ENCODE data around the gene CENPB.
A peak's percentile ranks its signal among the peaks of the same experiment; 100 is the strongest.

The CENPB gene

GRCh38 chr20:3801299-3801698 lies 14.8 kb upstream of the CENPB start:
- H2AFZ ChIP-seq (ENCODE audit: low read depth, low read length), result no peak overlapping the region
- peak overlapping the region; percentile 25 for H3K9ac ChIP-seq (ENCODE audit: low read length)
- H3K18ac ChIP-seq (ENCODE audit: low read depth in 1 of 2, low read length in 2 of 2), result no peak overlapping the region
- no peak overlapping the region for H3K27ac ChIP-seq (ENCODE audit: low read length, poor library complexity, severe bottlenecking)
- no peaks in the 10 kb centered on the region for H3K27me3 ChIP-seq (ENCODE audit: control insufficient read depth in 1 of 2, insufficient read depth in 1 of 2, low read length in 2 of 2)
- no peak overlapping the region for H4K91ac ChIP-seq (ENCODE audit: low read length)
- H4K8ac ChIP-seq (ENCODE audit: low read length), result no peak overlapping the region
- H2BK15ac ChIP-seq (ENCODE audit: low read depth, poor library complexity, severe bottlenecking), result no peak overlapping the region
- peaks cover 41% of the 10 kb centered on the region for H3K4me1 ChIP-seq (ENCODE audit: control insufficient read depth, insufficient read depth, low read depth, low read length)
- no peak overlapping the region for H3K4me2 ChIP-seq (ENCODE audit: low read length, poor library complexity, severe bottlenecking)
- peaks cover 30% of the 10 kb centered on the region for H3K79me1 ChIP-seq (replicated peaks; ENCODE audit: low read length, poor library complexity, severe bottlenecking)
- H3K36me3 ChIP-seq (ENCODE audit: control insufficient read depth in 1 of 2, insufficient read depth in 2 of 2, low read depth in 1 of 2, low read length in 2 of 2), result peaks cover 69 to 89% of the 10 kb centered on the region in 2 experiments
- no peak overlapping the region for H2BK120ac ChIP-seq (ENCODE audit: low read depth, low read length)
- H3K9me3 ChIP-seq (ENCODE audit: control insufficient read depth, low read length), result no peaks in the 10 kb centered on the region
- no peak overlapping the region for H3K14ac ChIP-seq (ENCODE audit: low read length in 2 of 2)
- no peak overlapping the region for H2BK5ac ChIP-seq (ENCODE audit: low read depth, low read length, poor library complexity, severe bottlenecking)
- DNase-seq, result no peak
- H3K23ac ChIP-seq (ENCODE audit: low read length in 2 of 2), result no peak overlapping the region
- WGBS, result 97% methylated on average over 3 of the region's 4 CpGs
- H2BK12ac ChIP-seq (ENCODE audit: low read length in 2 of 2), result no peak overlapping the region
- H3K4ac ChIP-seq (ENCODE audit: low read depth in 1 of 2, low read length in 2 of 2), result no peak overlapping the region
- no peak overlapping the region for H2AK5ac ChIP-seq (ENCODE audit: low read length, severe bottlenecking)
- H3K4me3 ChIP-seq (ENCODE audit: insufficient read depth in 1 of 2, low read depth in 1 of 2, low read length in 2 of 2), result no peak overlapping the region

- DNase-seq, result no peak
- Histone ChIP-seq H2BK15ac (ENCODE audit: low read depth, poor library complexity, severe bottlenecking) (no peak overlapping the region), H2BK5ac (ENCODE audit: low read depth, low read length, poor library complexity, severe bottlenecking) (no peak overlapping the region), H3K23ac (ENCODE audit: low read length in 2 of 2) (no peak overlapping the region), H3K9me3 (ENCODE audit: control insufficient read depth, low read length) (no peaks in the 10 kb centered on the region), H2BK12ac (ENCODE audit: low read length in 2 of 2) (peak overlapping the region in 1 of 2 experiments; percentile 12), H3K4me2 (ENCODE audit: low read length, poor library complexity, severe bottlenecking) (no peak overlapping the region), H3K4me3 (ENCODE audit: insufficient read depth in 1 of 2, low read depth in 1 of 2, low read length in 2 of 2) (no peak overlapping the region), H3K4me1 (ENCODE audit: control insufficient read depth, insufficient read depth, low read depth, low read length) (peaks cover 37% of the 10 kb centered on the region), H3K14ac (ENCODE audit: low read length in 2 of 2) (no peak overlapping the region), H3K27ac (ENCODE audit: low read length, poor library complexity, severe bottlenecking) (no peak overlapping the region), H3K36me3 (ENCODE audit: control insufficient read depth in 1 of 2, insufficient read depth in 2 of 2, low read depth in 1 of 2, low read length in 2 of 2) (peaks cover 69 to 85% of the 10 kb centered on the region in 2 experiments), H3K18ac (ENCODE audit: low read depth in 1 of 2, low read length in 2 of 2) (no peak overlapping the region), H2BK120ac (ENCODE audit: low read depth, low read length) (no peak overlapping the region), H2AFZ (ENCODE audit: low read depth, low read length) (no peak overlapping the region), H3K4ac (ENCODE audit: low read depth in 1 of 2, low read length in 2 of 2) (no peak overlapping the region), H3K27me3 (ENCODE audit: control insufficient read depth in 1 of 2, insufficient read depth in 1 of 2, low read length in 2 of 2) (no peaks in the 10 kb centered on the region), H2AK5ac (ENCODE audit: low read length, severe bottlenecking) (no peak overlapping the region), H3K79me1 (replicated peaks; ENCODE audit: low read length, poor library complexity, severe bottlenecking) (peaks cover 30% of the 10 kb centered on the region), H3K9ac (ENCODE audit: low read length) (peak overlapping the region; percentile 25), H4K8ac (ENCODE audit: low read length) (peak overlapping the region; percentile 5), H4K91ac (ENCODE audit: low read length) (peak overlapping the region; percentile 3)
- WGBS, result over 99% methylated on average over 8 of the region's 8 CpGs
Observed at GRCh38 chr20:3800878-3801260, 14.3 kb upstream of the CENPB start.

GRCh38 chr20:3800256-3800877 lies 13.8 kb upstream of the CENPB start:
- H2BK120ac ChIP-seq (ENCODE audit: low read depth, low read length), result no peak overlapping the region
- peak overlapping the region; percentile 10 for H2AK5ac ChIP-seq (ENCODE audit: low read length, severe bottlenecking)
- WGBS, result 95% methylated on average over 18 of the region's 18 CpGs
- H2AFZ ChIP-seq (ENCODE audit: low read depth, low read length), result no peak overlapping the region
- H4K8ac ChIP-seq (ENCODE audit: low read length), result peak overlapping the region; percentile 66
- H2BK12ac ChIP-seq (ENCODE audit: low read length in 2 of 2), result no peak overlapping the region
- H3K27me3 ChIP-seq (ENCODE audit: control insufficient read depth in 1 of 2, insufficient read depth in 1 of 2, low read length in 2 of 2), result no peaks in the 10 kb centered on the region
- peak overlapping the region in 1 of 2 experiments; percentile 28 for H3K18ac ChIP-seq (ENCODE audit: low read depth in 1 of 2, low read length in 2 of 2)
- peak overlapping the region; percentile 3 for H4K91ac ChIP-seq (ENCODE audit: low read length)
- no peak overlapping the region for H3K27ac ChIP-seq (ENCODE audit: low read length, poor library complexity, severe bottlenecking)
- H3K9ac ChIP-seq (ENCODE audit: low read length), result no peak overlapping the region
- H3K9me3 ChIP-seq (ENCODE audit: control insufficient read depth, low read length), result no peaks in the 10 kb centered on the region
- H3K79me1 ChIP-seq (replicated peaks; ENCODE audit: low read length, poor library complexity, severe bottlenecking), result peaks cover 30% of the 10 kb centered on the region
- no peak overlapping the region for H3K4me3 ChIP-seq (ENCODE audit: insufficient read depth in 1 of 2, low read depth in 1 of 2, low read length in 2 of 2)
- peaks cover 37% of the 10 kb centered on the region for H3K4me1 ChIP-seq (ENCODE audit: control insufficient read depth, insufficient read depth, low read depth, low read length)
- H3K4ac ChIP-seq (ENCODE audit: low read depth in 1 of 2, low read length in 2 of 2), result peak overlapping the region in 1 of 2 experiments; percentile 29
- H2BK5ac ChIP-seq (ENCODE audit: low read depth, low read length, poor library complexity, severe bottlenecking), result no peak overlapping the region
- peaks cover 65 to 80% of the 10 kb centered on the region in 2 experiments for H3K36me3 ChIP-seq (ENCODE audit: control insufficient read depth in 1 of 2, insufficient read depth in 2 of 2, low read depth in 1 of 2, low read length in 2 of 2)
- no peak overlapping the region for H2BK15ac ChIP-seq (ENCODE audit: low read depth, poor library complexity, severe bottlenecking)
- no peak for DNase-seq
- H3K14ac ChIP-seq (ENCODE audit: low read length in 2 of 2), result no peak overlapping the region
- peak overlapping the region in 1 of 2 experiments; percentile 2 for H3K23ac ChIP-seq (ENCODE audit: low read length in 2 of 2)
- no peak overlapping the region for H3K4me2 ChIP-seq (ENCODE audit: low read length, poor library complexity, severe bottlenecking)

- Histone ChIP-seq H4K91ac (ENCODE audit: low read length) (peak overlapping the region; percentile 23), H2BK5ac (ENCODE audit: low read depth, low read length, poor library complexity, severe bottlenecking) (no peak overlapping the region), H3K4me3 (ENCODE audit: insufficient read depth in 1 of 2, low read depth in 1 of 2, low read length in 2 of 2) (peak overlapping the region in 1 of 2 experiments; percentile 97), H3K14ac (ENCODE audit: low read length in 2 of 2) (peak overlapping the region in 1 of 2 experiments; percentile 12), H3K79me1 (replicated peaks; ENCODE audit: low read length, poor library complexity, severe bottlenecking) (peaks cover 30% of the 10 kb centered on the region), H3K27ac (ENCODE audit: low read length, poor library complexity, severe bottlenecking) (no peak overlapping the region), H3K4me2 (ENCODE audit: low read length, poor library complexity, severe bottlenecking) (no peak overlapping the region), H3K4ac (ENCODE audit: low read depth in 1 of 2, low read length in 2 of 2) (peak overlapping the region in 1 of 2 experiments; percentile 32), H3K23ac (ENCODE audit: low read length in 2 of 2) (peak overlapping the region in 1 of 2 experiments; percentile 47), H2AFZ (ENCODE audit: low read depth, low read length) (no peak overlapping the region), H2AK5ac (ENCODE audit: low read length, severe bottlenecking) (peak overlapping the region; percentile 59), H2BK12ac (ENCODE audit: low read length in 2 of 2) (peak overlapping the region in 1 of 2 experiments; percentile 94), H3K36me3 (ENCODE audit: control insufficient read depth in 1 of 2, insufficient read depth in 2 of 2, low read depth in 1 of 2, low read length in 2 of 2) (peaks cover 50 to 65% of the 10 kb centered on the region in 2 experiments), H3K4me1 (ENCODE audit: control insufficient read depth, insufficient read depth, low read depth, low read length) (peaks cover 37% of the 10 kb centered on the region), H3K9me3 (ENCODE audit: control insufficient read depth, low read length) (no peaks in the 10 kb centered on the region), H4K8ac (ENCODE audit: low read length) (peak overlapping the region; percentile 39), H3K18ac (ENCODE audit: low read depth in 1 of 2, low read length in 2 of 2) (peak overlapping the region; percentile 16 to 54), H3K27me3 (ENCODE audit: control insufficient read depth in 1 of 2, insufficient read depth in 1 of 2, low read length in 2 of 2) (no peaks in the 10 kb centered on the region), H2BK15ac (ENCODE audit: low read depth, poor library complexity, severe bottlenecking) (peak overlapping the region; percentile 65), H2BK120ac (ENCODE audit: low read depth, low read length) (no peak overlapping the region), H3K9ac (ENCODE audit: low read length) (peak overlapping the region; percentile 92)
- no peak for DNase-seq
- WGBS, result 100% methylated on average over 3 of the region's 3 CpGs
Observed at GRCh38 chr20:3798908-3799248, 12.3 kb upstream of the CENPB start.

Data from mesenchymal stem cell (in vitro differentiated cells and primary cell).